K562 (cell line): ENCODE results near the gene SCNN1A. TPM values are rescaled to one million over a fixed set of nuclear protein-coding genes. Genes with fewer than 3 reads are reported as not detected.

ENCODE experiments used
- ATAC-seq: fragments of 200-7000 bp; cut with Tn5 transposase; 3 replicates; pipeline ENCODE4 v1.9.1; 2020; ENCODE audit warnings: moderate library complexity
- BruUV-seq: library from RNA; stranded (reverse); fragments of 400-500 nt; replicated peaks from 2 replicates; lab custom pipeline; 2021; lab: Mats Ljungman, UMichigan
- CTCF ChIA-PET: fragments of 300-600 bp; formaldehyde crosslinking; extraction: SDS; loops from one replicate; lab custom pipeline; 2021; ENCODE audit warnings: low intra/inter-chr PET ratio; lab: Yijun Ruan, JAX
- POLR2A ChIA-PET: fragments of 300-600, 350-650 bp; sonication (Branson Sonifier 250); formaldehyde crosslinking; extraction: SDS; loops from one replicate; lab custom pipeline; 2021; ENCODE audit warnings: antibody characterized with exemption, inconsistent platforms; lab: Yijun Ruan, JAX
- DNase-seq, 4 experiments: peaks; one replicate each; pipeline versions ENCODE4 v3.0.0 to v3.0.0-alpha.2; 2011 to 2018; ENCODE audit warnings: low spot score in 3 of 4, mixed read lengths in 3 of 4; ENCODE audit errors: extremely low read depth in 1 of 4
- FAIRE-seq: peaks from 2 replicates; lab custom pipeline; 2011; peaks lifted over from hg19 to GRCh38; lab: Jason Lieb, UNC
- H2AFZ ChIP-seq: 2 replicates; pipeline ENCODE4 v1.6.0; 2011; ENCODE audit warnings: low read depth, low read length, control low read depth, inconsistent platforms
- H3K27ac ChIP-seq: fragments of 200-600 bp; 3 replicates; pipeline ENCODE4 v1.8.0; 2011; ENCODE audit warnings: low read depth, mild to moderate bottlenecking, control low read depth, inconsistent platforms, low read length, moderate library complexity, mixed read lengths; ENCODE audit errors: extremely low read depth
- H3K27me3 ChIP-seq, 2 experiments: fragments of 300-600 bp in 1 of 2; 2 replicates in 1 of 2; 3 replicates in 1 of 2; pipeline versions ENCODE4 v1.6.0 to v1.8.0; 2011; ENCODE audit warnings: inconsistent platforms in 2 of 2, low read length in 2 of 2, mild to moderate bottlenecking in 1 of 2, mixed read lengths in 1 of 2, moderate library complexity in 1 of 2; ENCODE audit not compliant: control insufficient read depth in 2 of 2, insufficient read depth in 2 of 2
- H3K36me3 ChIP-seq: fragments of 300-600 bp; 3 replicates; pipeline ENCODE4 v1.8.0; 2011; ENCODE audit warnings: mild to moderate bottlenecking, low read length, inconsistent platforms; ENCODE audit not compliant: control insufficient read depth, insufficient read depth
- H3K4me1 ChIP-seq, 2 experiments: fragments of 200-600 bp in 1 of 2; replicated peaks in 1 of 2; 2 replicates in 1 of 2; 3 replicates in 1 of 2; pipeline versions ENCODE4 v1.5.1 to v1.8.0; 2011; ENCODE audit warnings: inconsistent platforms in 2 of 2, low read length in 2 of 2, mild to moderate bottlenecking in 1 of 2, mixed read lengths in 1 of 2, moderate library complexity in 1 of 2; ENCODE audit not compliant: control insufficient read depth in 2 of 2, insufficient read depth in 2 of 2
- H3K4me2 ChIP-seq: 2 replicates; pipeline ENCODE4 v1.6.1; 2011; ENCODE audit warnings: low read length, control low read depth, inconsistent platforms, mixed read lengths; ENCODE audit not compliant: insufficient read depth
- H3K4me3 ChIP-seq: fragments of 200-600 bp; sonication (generic), shearing (Covaris generic); 2 replicates; pipeline ENCODE4 v1.5.1; 2016; ENCODE audit warnings: control low read depth, inconsistent platforms
- H3K79me2 ChIP-seq: fragments of 200-600 bp; 3 replicates; pipeline ENCODE4 v1.8.0; 2011; ENCODE audit warnings: low read length, inconsistent platforms; ENCODE audit not compliant: control insufficient read depth, insufficient read depth
- H3K9ac ChIP-seq, 2 experiments: 2 replicates each; pipeline versions ENCODE4 v1.6.0 to v1.6.1; 2011; ENCODE audit warnings: low read depth in 2 of 2, low read length in 2 of 2, control low read depth in 1 of 2, inconsistent platforms in 1 of 2, mild to moderate bottlenecking in 1 of 2, mixed read lengths in 1 of 2; ENCODE audit not compliant: insufficient read depth in 1 of 2
- H3K9me1 ChIP-seq: one replicate; pipeline ENCODE4 v1.6.0; 2011; ENCODE audit warnings: inconsistent platforms, mild to moderate bottlenecking, low read length, moderate library complexity; ENCODE audit not compliant: control insufficient read depth, insufficient read depth
- H3K9me3 ChIP-seq: replicated peaks from 2 replicates; pipeline ENCODE4 v1.5.1; 2011; ENCODE audit warnings: low read depth, low read length, inconsistent platforms; ENCODE audit not compliant: control insufficient read depth, insufficient read depth
- H4K20me1 ChIP-seq: replicated peaks from 2 replicates; pipeline ENCODE4 v1.6.1; 2011; ENCODE audit warnings: low read length, inconsistent platforms, mixed read lengths; ENCODE audit not compliant: control insufficient read depth, insufficient read depth
- CBFB ChIP-seq: sonication (generic); formaldehyde crosslinking; IDR thresholded peaks from 2 replicates; pipeline ENCODE4 v1.4.0; 2020; ENCODE audit warnings: mild to moderate bottlenecking, missing genetic modification reagents
- FOXK2 ChIP-seq, 2 experiments: fragments of 450-650 bp; IDR thresholded peaks in 1 of 2; conservative IDR thresholded peaks in 1 of 2; 2 replicates each; pipeline ENCODE4 v1.6.1; 2016; ENCODE audit warnings: low read depth in 2 of 2, mild to moderate bottlenecking in 1 of 2
- FOXM1 ChIP-seq, 2 experiments: fragments of 450-650 bp in 1 of 2; sonication (generic) in 1 of 2; formaldehyde crosslinking in 1 of 2; IDR thresholded peaks; 2 replicates each; pipeline versions ENCODE4 v1.6.1 to v1.9.0; 2017 to 2022; ENCODE audit warnings: low read depth in 2 of 2, mild to moderate bottlenecking in 2 of 2, missing genetic modification reagents in 1 of 2, moderate library complexity in 1 of 2
- GTF2A2 ChIP-seq: IDR thresholded peaks from 2 replicates; pipeline ENCODE4 v1.6.1; 2016; ENCODE audit warnings: mild to moderate bottlenecking, missing genetic modification characterization, missing compliant biosample characterization
- MNT ChIP-seq, 2 experiments: fragments of 450-650 bp; conservative IDR thresholded peaks; 2 replicates each; pipeline ENCODE4 v1.6.1; 2017; ENCODE audit warnings: mild to moderate bottlenecking in 2 of 2, moderate library complexity in 2 of 2
- NCOA6 ChIP-seq: fragments of 450-650 bp; IDR thresholded peaks from 2 replicates; pipeline ENCODE4 v1.6.1; 2017; ENCODE audit warnings: mild to moderate bottlenecking
- PCBP2 ChIP-seq: fragments of 200-400 bp; formaldehyde crosslinking; IDR thresholded peaks from 2 replicates; pipeline ENCODE4 v1.6.1; 2018; ENCODE audit warnings: low read length, low read depth, mild to moderate bottlenecking, moderate library complexity; ENCODE audit not compliant: poor library complexity, severe bottlenecking
- PTRF ChIP-seq: fragments of 450-650 bp; IDR thresholded peaks from 2 replicates; pipeline ENCODE4 v1.6.1; 2016; ENCODE audit warnings: mild to moderate bottlenecking, missing genetic modification characterization, missing compliant biosample characterization
- RREB1 ChIP-seq: fragments of 250-450 bp; sonication (Bioruptor Pico); IDR thresholded peaks from 2 replicates; pipeline ENCODE4 v1.4.0; 2020
- TCFL5 ChIP-seq: fragments of 250-450 bp; sonication (Bioruptor Pico); conservative IDR thresholded peaks from 2 replicates; pipeline ENCODE4 v1.6.1; 2021; ENCODE audit warnings: mild to moderate bottlenecking, moderate library complexity, matching md5 sums
- WHSC1 ChIP-seq: IDR thresholded peaks from one replicate; pipeline ENCODE4 v1.6.1; 2012; ENCODE audit warnings: low read length, control low read depth, inconsistent platforms
- XRCC5 ChIP-seq: fragments of 200-400 bp; formaldehyde crosslinking; IDR thresholded peaks from 2 replicates; pipeline ENCODE4 v1.6.1; 2017; ENCODE audit warnings: low read depth, mild to moderate bottlenecking, low read length
- ZNF263 ChIP-seq: sonication (generic); formaldehyde crosslinking; IDR thresholded peaks from 2 replicates; pipeline ENCODE4 v1.8.0; 2022; ENCODE audit warnings: mild to moderate bottlenecking, missing genetic modification reagents, borderline replicate concordance
- ZNF316 ChIP-seq: fragments of 450-650 bp; IDR thresholded peaks from 2 replicates; pipeline ENCODE4 v1.6.1; 2016
- ZNF586 ChIP-seq: fragments of 450-650 bp; formaldehyde crosslinking; conservative IDR thresholded peaks from 2 replicates; pipeline ENCODE4 v1.4.0; 2020; ENCODE audit warnings: mild to moderate bottlenecking, moderate library complexity
- WGBS: fragments of 100-300 bp; shearing (Covaris generic); methylation state at CpG from one replicate; pipeline ENCODE4 v1.1.6; 2016; ENCODE audit warnings: low coverage, mixed read lengths; ENCODE audit not compliant: insufficient coverage; ENCODE audit errors: missing lambda C conversion rate; 5-methylcytosine and 5-hydroxymethylcytosine counted together
- in situ Hi-C: fragments of 300-500 bp; cut with MboI; formaldehyde crosslinking; loops from 4 replicates; pipeline ENCODE4 v1.15.0; 2018; ENCODE audit warnings: inconsistent platforms, mixed read lengths
- intact Hi-C: fragments of 100-400 bp; cut with micrococcal nuclease; formaldehyde crosslinking; loops from 2 replicates; pipeline ENCODE4 v1.14.2; 2022
- polyA plus RNA-seq, 8 experiments: library from polyadenylated mRNA; depleted of rRNA in 4 of 8; stranded (reverse) in 5 of 8; unstranded in 3 of 8; fragments of >200 nt; fragmentation: Nextera tagmentation in 2 of 8; fragmentation: Illumina TruSeq in 1 of 8; extraction: Ambion mirVana in 2 of 8; extraction: Trizol in 1 of 8; gene quantifications; 2 replicates each; pipeline versions ENCODE4 v1.2.1 to v1.2.3, GENCODE V29; 2011 to 2014; ENCODE audit warnings: inconsistent platforms in 1 of 8, missing spikeins in 1 of 8
- total RNA-seq, 7 experiments: library from RNA; depleted of rRNA in 6 of 7; stranded (reverse); fragments of >200 nt in 6 of 7; fragmentation: Illumina TruSeq in 2 of 7; extraction: Trizol in 2 of 7; gene quantifications; 2 replicates each; pipeline versions ENCODE4 v1.2.1 to v1.2.3, GENCODE V29; 2011 to 2021; ENCODE audit warnings: low replicate concordance in 1 of 7

The SCNN1A gene
- total and polyA plus RNA-seq, 9 of the 15 experiments (the other 6 are each of a cell fraction or from before 2014, with no cell fraction given), result 0.15 to 0.49 (median 0.32) TPM; not detected in 5

GRCh38 chr12:6378709-6379472 is 3.5 kb upstream of the SCNN1A start:
- BruUV-seq, result no TSS peak
- no peaks in the 10 kb centered on the region for H3K36me3 ChIP-seq
- ChIA-PET POLR2A (interaction anchor here (1.3 kb wide), 1 partner anchor 14 kb away, joined by 3 read pairs; no protein-coding TSS in a partner anchor), CTCF (no interaction called here)
- FAIRE-seq (no peak), ATAC-seq (no peak), DNase-seq (no peak)
- no peak overlapping the region; a peak in 1 of 4 replicates for H3K9ac ChIP-seq
- TF ChIP-seq GTF2A2 (tag) (no peak), ZNF586 (CRISPR knock-in tag) (no peak), FOXM1 (IDR thresholded peaks at IDR 0.05; ENCODE audit: low read depth) (no peak), FOXM1 (CRISPR knock-in tag; IDR thresholded peaks at IDR 0.05; ENCODE audit: low read depth) (no peak), XRCC5 (no peak), PCBP2 (no peak), RREB1 (CRISPR knock-in tag) (no peak), WHSC1 (no peak), FOXK2 (conservative IDR thresholded peaks at IDR 0.05 in 1 of 2, IDR thresholded peaks at IDR 0.05 in 1 of 2; ENCODE audit: low read depth in 2 of 2) (no peak), TCFL5 (CRISPR knock-in tag) (no peak), NCOA6 (no peak), PTRF (tag) (no peak), CBFB (CRISPR knock-in tag) (no peak), ZNF263 (CRISPR knock-in tag) (no peak), ZNF316 (no peak), MNT (conservative IDR thresholded peaks at IDR 0.05) (no peak)
- no peak overlapping the region for H2AFZ ChIP-seq
- peaks cover 7% of the 10 kb centered on the region; the same call in 2 of the 3 replicates for H3K79me2 ChIP-seq
- H3K27ac ChIP-seq, result no peak overlapping the region
- WGBS, result 76% methylated on average over 11 of the region's 13 CpGs
- H3K4me2 ChIP-seq, result no peak overlapping the region
- intact Hi-C loops (no loop called here), in situ Hi-C loops (no loop called here)
- H3K4me3 ChIP-seq, result no peak overlapping the region
- H3K4me1 ChIP-seq, result peaks cover 11 to 38% of the 10 kb centered on the region in 2 experiments; a peak in 4 of 5 replicates
- no peaks in the 10 kb centered on the region for H4K20me1 ChIP-seq
- no peaks in the 10 kb centered on the region for H3K9me1 ChIP-seq
- no peaks in the 10 kb centered on the region for H3K27me3 ChIP-seq
- no peaks in the 10 kb centered on the region for H3K9me3 ChIP-seq
